ENCODE results near the gene CACNA1I.
A peak's percentile ranks its signal among the peaks of the same experiment; 100 is the strongest.

Gene CACNA1I

DNA sequence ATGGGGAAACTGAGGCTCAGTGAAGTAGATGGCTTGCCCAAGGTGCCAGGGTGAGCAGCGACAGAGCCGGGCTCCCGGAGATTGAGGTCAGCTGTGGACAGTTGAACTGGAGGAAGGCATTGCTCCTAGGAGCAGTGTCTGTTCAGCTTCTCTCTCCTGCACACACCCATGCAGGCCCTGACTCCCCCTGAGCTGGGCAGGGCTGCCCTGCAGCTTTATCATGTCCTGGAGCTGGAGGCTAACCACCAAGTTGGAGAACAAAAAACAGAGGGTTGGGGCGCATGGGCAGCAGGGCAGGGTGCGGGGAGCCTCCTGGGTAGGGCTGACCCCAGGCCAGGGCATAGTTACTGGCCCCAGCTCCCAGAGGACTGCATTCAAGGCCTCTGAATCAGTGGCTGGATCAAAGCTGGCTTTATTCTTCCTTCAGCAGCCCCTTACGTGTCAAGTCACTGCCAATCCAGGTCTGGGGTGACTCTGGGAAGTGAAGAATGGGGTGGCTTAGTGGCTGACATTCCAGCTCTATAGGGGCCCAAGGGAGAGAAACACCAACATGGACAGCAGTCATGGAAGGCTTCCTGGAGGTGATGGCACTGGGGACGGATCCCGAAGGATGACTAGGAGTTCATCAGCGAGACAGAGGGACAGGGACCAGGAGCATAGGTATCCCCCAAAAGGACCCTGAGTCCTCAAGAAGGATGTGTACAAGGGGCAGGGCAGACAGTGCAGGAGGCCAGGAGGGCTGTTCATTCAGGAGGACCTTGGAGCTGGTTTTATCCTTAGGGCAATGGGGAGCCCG, 83.8 kb downstream of the CACNA1I start:
- no peak for DNase-seq

DNA sequence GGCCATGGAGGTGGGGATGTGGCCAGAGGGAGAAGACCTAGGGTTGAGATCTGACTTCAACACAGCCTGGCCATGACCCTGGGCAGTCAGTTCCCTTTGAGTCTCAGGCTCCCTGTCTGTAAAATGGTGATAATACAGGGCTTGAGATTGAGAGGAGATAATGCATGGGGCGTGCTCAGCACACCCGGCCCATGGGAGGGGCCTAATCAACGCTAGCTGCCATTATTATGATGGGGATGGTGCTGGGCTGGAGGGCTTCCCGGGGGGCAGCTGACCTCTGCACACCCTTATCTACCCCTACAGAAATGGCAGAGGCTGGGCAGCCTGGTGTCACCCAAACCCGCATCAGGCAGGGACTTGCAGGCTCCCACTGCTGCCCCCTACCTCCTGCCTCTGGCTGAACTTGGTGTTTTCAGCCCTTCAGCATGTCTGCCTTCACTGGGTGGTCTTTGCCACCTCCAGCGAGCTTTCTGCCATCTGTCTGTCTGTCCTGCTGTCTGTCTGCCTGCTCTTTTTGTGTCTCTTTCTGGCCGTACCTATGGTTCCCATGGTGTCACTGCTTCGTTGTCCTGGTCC, 84.5 kb downstream of the CACNA1I start:
- DNase-seq: no peak

DNA sequence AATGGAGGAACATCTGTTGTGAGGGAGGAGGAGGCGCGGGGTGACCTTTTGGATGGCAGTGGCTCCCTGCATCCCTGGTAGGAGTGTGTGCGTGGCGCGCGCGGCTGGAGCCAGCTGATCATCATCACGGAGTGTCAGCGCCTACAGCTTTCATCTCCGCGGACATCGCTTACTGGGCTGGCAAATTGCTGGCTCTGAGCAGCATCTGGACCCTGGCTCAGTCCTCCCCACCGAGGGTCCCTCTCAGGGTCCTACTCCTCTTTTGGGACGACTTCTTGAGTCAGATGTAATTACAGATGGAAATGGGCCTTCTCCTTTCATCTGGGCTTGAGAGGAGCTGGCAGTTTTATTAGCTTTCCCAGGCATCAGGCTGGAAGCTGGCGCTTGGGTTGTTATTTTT, 85.3 kb downstream of the CACNA1I start:
- DNase-seq: no peak

DNA sequence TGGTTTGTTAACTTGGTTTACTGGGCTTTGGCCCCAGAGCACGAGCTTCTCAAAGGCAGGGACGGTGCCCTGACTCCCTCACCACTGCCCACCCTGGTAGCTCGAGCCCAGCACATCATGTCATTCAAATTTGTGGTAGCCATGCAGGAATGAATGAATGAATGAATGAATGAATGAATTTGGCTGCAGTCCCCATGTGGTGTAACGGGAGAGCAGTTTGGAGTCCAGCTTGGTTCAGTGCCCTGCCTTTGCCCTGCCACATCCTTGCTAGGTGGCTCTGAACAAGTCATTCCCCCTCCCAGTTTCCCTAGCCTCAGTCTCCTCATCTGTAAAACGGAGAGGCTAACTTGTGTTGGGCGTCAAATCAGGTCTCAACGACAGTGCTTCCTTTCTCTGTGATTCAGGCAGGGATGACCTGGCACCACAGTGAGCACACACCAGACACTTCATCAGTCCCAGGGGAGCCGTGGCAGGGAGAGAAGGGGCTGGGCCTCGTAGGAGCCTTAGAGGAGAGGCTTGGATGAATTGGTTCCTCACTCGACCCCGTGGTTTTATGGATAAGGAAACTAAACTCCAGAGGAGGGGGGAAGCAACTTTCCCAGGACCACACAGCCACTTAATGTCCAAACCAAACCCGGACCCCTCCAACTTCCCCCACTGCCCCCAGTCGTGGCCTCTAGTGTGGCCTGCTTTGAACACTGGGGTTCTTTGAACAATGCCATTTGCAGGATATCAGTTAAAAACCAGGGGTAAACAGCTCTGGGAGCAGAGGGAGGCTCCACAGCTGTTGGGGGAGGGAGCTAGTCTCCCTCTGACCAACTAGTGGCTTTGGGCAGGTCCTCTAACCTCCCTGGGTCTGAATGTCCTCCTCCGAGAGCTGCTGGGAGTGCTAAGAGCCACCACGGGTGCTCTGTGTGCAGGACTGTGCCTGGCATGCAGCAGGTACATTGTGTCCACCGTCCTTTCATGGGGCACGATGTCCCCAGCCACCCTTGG, 86.2 kb downstream of the CACNA1I start:
- DNase-seq: no peak

DNA sequence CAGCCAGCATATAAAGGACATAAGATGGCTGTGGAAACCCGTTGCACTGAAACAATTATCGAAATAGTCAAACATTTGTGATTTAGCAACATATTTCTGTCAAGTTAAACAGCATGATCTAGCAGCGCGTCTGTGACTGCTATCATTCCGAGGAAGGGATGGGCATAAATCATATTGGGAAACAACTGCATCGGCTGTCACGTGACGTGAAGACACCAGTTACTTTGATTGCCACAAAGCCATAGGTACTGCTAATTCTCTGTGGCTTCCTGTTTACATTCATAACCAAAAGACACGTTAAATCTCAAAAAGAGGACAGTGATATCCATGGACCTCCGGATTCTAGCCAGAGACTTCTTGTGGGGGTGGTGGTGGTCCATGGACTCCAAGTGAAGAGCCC, 87.8 kb downstream of the CACNA1I start:
- no peak for DNase-seq

DNA sequence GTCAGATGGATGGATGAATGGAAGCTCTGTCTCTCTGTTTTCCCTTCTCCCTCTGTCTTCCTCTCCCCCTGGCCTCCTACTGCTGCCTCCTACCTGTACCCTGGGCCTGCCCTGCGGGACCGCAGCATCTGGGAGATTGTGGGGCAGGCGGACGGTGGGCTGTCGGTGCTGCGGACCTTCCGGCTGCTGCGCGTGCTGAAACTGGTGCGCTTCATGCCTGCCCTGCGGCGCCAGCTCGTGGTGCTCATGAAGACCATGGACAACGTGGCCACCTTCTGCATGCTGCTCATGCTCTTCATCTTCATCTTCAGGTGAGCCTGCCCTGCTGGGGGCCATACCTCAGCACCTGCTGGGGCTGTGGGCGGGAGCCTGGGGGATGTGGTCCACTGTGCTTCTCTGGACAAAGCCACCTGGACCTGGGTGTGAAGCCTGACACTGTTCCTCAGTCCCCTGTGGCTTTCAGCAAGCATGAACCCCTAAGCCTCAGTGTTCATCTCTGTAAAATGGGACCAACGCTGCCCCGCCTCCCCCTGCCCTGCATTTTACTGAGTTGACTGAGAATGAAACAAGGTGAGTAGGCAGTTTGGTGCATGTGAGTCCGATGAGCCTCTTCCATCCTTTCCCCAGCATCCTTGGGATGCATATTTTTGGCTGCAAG, 88.4 kb downstream of the CACNA1I start:
- no peak for DNase-seq

DNA sequence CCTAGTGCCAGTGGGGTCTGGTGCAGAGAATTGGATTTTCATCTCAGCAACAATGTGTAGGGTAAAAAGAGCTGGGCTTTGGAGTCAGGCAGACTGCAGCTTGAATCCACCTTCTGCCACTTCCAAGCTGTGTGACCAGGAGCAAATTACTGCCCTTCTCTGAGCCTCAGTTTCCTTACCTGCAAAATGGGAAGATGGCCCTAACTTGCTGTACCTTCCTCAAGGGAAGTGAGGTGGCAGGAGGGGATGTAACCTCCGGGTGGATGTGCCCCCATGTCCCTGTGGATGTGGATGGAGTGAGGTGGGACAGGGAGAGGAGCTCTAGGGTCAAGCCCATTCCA, 90.9 kb downstream of the CACNA1I start:
- no peak for DNase-seq

DNA sequence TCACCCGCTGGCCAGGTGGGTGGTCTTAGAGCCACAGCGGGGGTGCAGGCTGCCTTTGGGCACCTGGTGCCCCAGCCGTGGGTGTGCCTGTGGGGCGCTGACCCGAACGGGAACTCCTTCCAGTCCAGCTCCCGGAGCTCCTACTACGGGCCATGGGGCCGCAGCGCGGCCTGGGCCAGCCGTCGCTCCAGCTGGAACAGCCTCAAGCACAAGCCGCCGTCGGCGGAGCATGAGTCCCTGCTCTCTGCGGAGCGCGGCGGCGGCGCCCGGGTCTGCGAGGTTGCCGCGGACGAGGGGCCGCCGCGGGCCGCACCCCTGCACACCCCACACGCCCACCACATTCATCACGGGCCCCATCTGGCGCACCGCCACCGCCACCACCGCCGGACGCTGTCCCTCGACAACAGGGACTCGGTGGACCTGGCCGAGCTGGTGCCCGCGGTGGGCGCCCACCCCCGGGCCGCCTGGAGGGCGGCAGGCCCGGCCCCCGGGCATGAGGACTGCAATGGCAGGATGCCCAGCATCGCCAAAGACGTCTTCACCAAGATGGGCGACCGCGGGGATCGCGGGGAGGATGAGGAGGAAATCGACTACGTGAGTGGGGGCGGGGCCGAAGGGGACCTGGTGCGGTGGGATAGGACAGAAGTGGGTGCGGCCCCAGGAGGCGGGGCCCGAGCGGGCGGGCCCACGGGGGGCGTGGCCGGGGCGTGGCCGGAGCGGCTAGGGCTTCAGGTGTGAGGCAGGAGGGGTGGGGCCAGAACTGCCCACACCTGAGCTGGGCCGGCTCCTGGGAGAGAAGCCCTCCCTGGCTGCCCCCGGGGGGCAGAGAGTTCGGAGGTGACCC, 91.5 kb downstream of the CACNA1I start:
- DNase-seq: peak; percentile 80

DNA sequence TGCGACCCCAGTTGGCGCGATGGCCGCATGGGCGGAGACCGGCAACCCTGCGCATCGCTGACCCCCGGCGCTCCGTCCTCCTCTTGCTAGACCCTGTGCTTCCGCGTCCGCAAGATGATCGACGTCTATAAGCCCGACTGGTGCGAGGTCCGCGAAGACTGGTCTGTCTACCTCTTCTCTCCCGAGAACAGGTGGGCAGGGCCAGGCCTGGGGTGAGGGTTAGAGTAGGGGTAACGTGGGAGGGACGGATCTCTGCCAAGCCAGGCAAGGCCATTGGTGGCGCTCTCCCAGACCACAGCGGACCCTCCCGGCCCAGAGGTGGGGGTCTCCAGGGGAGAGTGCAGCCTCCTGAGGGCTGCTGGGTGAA, 92.1 kb downstream of the CACNA1I start:
- no peak for DNase-seq

DNA sequence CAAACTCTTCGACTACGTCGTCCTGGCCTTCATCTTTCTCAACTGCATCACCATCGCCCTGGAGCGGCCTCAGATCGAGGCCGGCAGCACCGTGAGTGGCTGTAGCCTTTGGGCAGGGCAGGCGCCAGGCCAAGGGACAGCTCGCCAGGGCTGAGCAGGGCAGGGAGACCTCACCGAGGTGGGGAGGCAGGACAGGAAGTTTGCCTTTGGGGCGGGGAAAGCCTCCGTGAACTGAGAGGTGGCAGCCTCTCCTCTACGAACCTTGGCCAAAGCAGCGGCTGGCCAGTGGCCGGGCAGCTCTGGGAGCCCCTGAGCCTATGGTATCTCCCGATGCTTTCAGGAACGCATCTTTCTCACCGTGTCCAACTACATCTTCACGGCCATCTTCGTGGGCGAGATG, 93.2 kb downstream of the CACNA1I start:
- DNase-seq: no peak

DNA sequence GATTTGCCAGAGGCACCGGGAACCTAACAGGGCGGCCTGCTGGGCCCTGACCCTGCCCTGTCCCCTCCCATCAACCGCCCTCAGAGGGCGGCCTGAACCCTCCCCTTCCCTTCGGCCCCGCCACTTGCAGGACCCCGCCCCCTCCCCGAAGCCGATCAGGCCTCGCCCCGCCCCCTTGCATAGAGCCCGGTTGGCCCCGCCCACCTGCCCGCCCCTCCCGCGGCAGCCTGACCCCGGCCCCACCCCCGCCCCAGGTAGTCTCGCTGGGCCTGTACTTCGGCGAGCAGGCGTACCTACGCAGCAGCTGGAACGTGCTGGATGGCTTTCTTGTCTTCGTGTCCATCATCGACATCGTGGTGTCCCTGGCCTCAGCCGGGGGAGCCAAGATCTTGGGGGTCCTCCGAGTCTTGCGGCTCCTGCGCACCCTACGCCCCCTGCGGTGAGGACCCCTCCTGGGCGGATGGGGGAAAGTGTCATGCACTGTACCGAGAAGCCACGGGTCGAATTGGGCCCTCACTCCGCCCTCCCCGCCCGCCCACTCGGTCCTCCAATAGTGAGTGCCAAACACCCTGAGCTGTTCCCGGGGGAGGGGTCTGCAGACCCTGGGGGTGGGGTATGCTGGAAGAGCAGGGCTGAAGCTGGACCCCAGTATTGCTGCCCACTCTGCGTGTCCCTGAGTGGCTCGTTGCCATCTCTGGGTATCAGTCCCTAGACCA, 94.1 kb downstream of the CACNA1I start:
- peak; percentile 38 for DNase-seq

DNA sequence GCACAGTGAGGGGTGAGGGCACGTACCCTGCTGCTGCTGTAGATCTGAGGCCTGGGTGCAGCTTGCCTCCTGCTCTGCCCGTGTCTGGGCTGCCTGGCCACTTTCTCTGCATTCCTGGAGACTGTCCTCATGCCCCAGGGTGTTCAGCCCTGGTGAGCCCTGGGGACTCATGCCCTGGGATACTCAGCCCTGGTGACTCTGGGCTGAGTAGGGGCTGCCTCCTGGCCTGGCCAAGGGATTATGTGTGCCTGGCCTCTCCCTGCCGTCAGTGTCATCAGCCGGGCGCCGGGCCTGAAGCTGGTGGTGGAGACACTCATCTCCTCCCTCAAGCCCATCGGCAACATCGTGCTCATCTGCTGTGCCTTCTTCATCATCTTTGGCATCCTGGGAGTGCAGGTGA, 94.7 kb downstream of the CACNA1I start:
- no peak for DNase-seq

DNA sequence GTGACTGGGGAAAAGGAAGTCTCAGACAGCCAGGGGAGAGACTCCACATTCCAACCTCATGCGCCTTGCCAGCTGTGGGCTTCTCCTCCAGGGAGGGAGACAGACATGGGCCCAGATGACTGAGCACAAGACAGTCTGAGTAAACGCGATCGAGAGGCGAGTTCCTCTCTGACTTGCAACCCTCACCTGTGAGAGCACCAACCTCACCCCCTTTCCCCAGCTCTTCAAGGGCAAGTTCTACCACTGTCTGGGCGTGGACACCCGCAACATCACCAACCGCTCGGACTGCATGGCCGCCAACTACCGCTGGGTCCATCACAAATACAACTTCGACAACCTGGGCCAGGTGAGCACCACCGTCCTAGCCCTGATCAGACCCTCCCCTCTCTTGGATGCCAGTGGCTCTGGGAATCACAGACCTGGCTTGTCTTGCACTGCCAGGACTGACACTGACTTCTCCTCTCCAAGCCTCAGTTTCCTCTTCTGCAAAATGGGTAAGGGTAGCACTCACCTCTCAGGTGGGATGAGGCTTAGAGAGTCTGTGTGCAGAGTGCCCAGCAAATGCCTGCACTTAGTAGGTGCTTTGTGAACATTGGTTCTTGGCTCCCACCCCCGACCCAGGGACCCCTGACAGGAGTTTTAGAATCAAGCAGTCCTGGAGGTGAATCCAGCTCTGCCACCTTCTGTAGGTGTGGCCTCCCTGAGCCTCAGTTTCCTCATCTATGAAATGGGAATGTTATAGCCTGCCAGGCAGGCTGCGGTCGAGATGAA, 95.3 kb downstream of the CACNA1I start:
- DNase-seq: no peak

DNA sequence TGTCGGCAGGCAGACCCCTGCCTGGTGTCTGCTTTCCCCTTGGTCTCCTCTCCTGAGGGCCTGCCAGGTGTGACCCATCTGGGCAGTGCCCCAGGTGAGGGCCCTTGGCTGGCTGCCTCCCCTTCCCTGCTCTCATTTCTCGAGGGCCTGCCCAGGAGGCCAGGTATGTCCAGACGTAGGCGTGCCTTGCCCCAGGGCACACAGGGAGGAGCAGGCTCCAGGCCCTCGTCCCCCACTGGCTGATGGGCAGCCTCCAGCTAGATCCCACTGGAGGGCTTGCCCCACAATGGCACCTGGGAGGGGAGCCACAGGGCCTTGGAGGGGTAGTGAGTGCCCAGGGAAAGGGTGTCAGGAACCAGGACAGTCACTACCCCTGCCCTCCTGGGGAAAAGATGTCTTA, 95.9 kb downstream of the CACNA1I start:
- DNase-seq: no peak

DNA sequence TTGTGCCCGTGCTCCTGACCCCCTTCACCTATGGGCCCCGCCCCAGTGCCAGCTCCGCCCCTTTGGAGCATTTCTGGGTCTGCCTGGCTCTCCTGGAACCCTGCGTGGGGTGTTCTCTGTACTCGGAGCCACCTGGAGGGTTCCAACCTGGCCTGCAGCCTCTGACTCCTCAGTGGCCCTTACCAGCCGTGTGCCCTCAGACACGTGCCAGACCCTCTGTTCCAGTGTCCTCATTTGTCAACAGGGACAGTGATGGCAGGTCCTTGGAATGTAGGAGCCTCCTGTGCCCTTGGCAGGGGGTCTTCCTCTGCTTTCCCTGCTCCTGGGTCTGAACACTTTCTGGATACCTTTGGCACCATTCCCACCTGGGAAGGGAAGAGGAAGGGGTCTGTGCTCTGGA, 96.4 kb downstream of the CACNA1I start:
- no peak for DNase-seq

DNA sequence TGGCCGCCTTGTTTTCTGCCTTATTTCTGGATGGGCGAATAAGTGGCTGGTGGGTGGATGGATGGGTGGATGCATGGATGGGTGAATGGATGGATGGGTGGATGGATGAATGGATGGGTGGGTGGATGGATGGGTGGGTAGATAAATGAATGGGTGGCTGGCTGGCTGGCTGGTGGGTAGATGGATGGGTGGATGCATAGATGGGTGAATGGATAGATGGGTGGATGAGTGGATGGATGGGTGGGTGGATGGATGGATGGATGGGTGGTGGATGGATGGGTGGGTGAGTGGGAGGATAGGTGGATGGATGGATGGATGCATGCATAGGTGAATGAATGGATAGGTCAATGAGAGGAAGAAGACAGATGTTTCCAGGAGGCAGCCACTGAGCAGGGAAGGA, 98.9 kb downstream of the CACNA1I start:
- DNase-seq: no peak

DNA sequence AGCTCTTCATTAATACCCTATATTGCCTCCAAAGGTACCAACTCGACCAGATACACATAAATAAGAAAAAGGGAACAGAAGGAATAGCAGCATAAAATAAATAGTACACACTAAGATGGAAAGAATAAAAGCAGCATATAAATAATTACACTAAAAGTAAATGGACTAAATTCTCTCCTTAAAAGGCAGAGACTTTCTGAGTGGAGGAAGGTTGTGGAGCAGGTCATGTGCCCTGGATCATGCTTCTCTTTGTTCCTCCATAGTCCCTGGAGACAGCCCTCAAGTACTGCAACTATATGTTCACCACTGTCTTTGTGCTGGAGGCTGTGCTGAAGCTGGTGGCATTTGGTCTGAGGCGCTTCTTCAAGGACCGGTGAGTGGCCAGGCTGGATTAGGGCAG, 101.4 kb downstream of the CACNA1I start:
- no peak for DNase-seq

DNA sequence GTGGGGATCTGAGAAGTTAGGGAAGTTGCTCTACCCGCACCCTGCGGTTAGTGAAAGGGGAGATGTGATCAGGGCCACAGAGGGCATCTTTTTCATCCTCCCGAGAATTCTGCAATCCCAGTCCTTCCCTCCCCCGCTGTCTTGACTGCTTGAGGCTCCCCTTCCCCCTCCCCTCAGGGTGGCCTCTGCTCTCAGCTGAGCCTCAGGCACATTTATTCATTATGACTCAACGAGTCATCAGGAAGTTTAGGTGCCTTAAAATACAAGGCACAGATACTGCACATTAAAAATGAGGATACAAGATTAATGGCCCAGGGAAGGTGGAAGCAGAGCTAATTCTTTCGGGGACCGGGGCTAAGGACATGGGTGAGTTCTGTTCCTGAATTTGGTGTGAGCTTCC, 104.0 kb downstream of the CACNA1I start:
- DNase-seq: no peak

DNA sequence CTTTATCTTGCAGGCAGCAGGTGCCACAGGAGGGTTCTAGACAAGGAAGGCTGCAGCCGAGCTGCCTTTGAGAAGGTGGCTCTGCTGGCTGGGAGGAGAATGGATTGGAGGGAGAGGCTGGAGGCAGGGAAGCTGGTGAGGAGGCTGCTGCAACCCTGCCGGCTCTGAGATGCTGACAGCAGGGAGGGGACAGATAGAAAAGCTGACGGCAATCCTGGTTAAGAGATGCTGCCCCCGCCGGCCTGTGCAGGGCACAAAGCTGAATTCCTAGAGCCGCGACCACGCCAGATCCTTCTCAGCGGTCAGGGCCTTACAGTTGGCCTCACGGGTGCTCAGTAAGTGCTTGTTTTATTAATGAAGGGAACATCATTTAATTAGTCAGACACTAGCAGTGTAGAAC, 105.4 kb downstream of the CACNA1I start:
- DNase-seq: no peak

DNA sequence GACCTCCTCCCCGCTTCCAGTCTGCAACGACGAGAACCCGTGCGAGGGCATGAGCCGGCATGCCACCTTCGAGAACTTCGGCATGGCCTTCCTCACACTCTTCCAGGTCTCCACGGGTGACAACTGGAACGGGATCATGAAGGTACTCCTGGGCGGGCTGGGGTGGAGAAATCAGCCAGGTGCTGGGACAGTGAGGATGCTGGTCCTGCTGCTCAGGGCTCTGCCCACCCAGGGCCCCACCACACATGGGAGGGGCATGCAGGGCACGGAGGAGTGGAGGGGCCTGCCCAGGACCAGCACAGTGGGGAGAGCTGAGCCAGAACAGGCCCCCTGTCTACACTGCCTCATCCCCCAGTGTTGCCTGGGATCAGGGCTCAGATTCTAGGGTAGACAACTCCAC, 107.4 kb downstream of the CACNA1I start:
- DNase-seq: no peak

Measured in activated naive CD4-positive, alpha-beta T cell treated with anti-CD3 and anti-CD28 coated beads, Interleukin-2, amount 50 U/mL, for 16 hours (primary cell).